Measurements from ENCODE around the gene JADE2. TPM values are rescaled to one million over a fixed set of nuclear protein-coding genes. Genes with fewer than 3 reads are reported as not detected.

Gene JADE2
- total RNA-seq, 1 donor from 2014 or later = 70.9 TPM

- DNase-seq (ENCODE audit: low spot score in 2 of 2) = no peak
- peaks cover 63 to 70% of the 10 kb centered on the region in 2 donors for H3K36me3 ChIP-seq
- no peaks in the 10 kb centered on the region for H3K9me3 ChIP-seq
- H3K4me3 ChIP-seq = no peak overlapping the region
- intact Hi-C loops (cut with DNase I) = no loop called here
- peaks cover 0 to 30% of the 10 kb centered on the region in 2 donors for H3K4me1 ChIP-seq
- H3K27me3 ChIP-seq = no peaks in the 10 kb centered on the region
- no peak for TF ChIP-seq CTCF (IDR thresholded peaks at IDR 0.05)
- no peak overlapping the region for H3K27ac ChIP-seq
Measured at GRCh38 chr5:134572811-134573210, 47.3 kb downstream of the JADE2 start.

DNA sequence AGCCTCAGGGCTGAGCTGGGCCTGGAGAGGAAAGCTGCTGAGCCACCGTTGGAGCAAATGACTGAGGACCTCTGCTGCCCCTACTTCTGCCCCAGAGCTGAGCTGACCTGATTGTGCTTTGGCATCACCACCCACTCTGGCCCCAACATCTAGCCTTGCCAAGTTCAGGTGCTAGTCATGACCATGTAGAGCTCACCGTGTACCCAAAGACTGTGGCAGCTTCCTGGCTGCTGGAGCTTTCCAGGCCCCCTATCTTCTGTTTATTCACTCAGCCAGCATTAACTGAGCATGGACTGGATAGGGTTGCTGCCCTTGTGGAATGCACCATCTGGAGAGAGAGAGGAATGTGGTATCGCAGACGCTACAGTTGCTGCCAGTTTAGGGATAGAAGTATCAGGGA, 49.1 kb downstream of the JADE2 start:
- intact Hi-C loops (cut with DNase I) = no loop called here
- no peak overlapping the region for H3K27ac ChIP-seq
- no peak overlapping the region for H3K4me3 ChIP-seq
- no peak for TF ChIP-seq CTCF (IDR thresholded peaks at IDR 0.05)
- DNase-seq (ENCODE audit: low spot score in 2 of 2) = no peak
- no peaks in the 10 kb centered on the region for H3K27me3 ChIP-seq
- H3K36me3 ChIP-seq = peaks cover 74 to 82% of the 10 kb centered on the region in 2 donors
- peaks cover 0 to 14% of the 10 kb centered on the region in 2 donors for H3K4me1 ChIP-seq
- H3K9me3 ChIP-seq = no peaks in the 10 kb centered on the region

GRCh38 chr5:134575316-134575715, 49.8 kb downstream of the JADE2 start:
- H3K4me1 ChIP-seq = peaks cover 0 to 14% of the 10 kb centered on the region in 2 donors
- no peak for TF ChIP-seq CTCF (IDR thresholded peaks at IDR 0.05)
- H3K4me3 ChIP-seq = no peak overlapping the region

GRCh38 chr5:134576386-134577021, 51.0 kb downstream of the JADE2 start:
- Histone ChIP-seq H3K27me3 (no peaks in the 10 kb centered on the region), H3K27ac (peak overlapping the region in 1 of 2 donors; percentile 46), H3K36me3 (peaks cover 70 to 81% of the 10 kb centered on the region in 2 donors), H3K4me3 (no peak overlapping the region), H3K4me1 (peaks cover 7 to 18% of the 10 kb centered on the region in 2 donors), H3K9me3 (no peaks in the 10 kb centered on the region)
- no peak for TF ChIP-seq CTCF (IDR thresholded peaks at IDR 0.05)
- no peak for DNase-seq (ENCODE audit: low spot score in 2 of 2)
- intact Hi-C loops (cut with DNase I) = loop anchor here (1.0 to 5.0 kb wide), 3 partner anchors 49 to 165 kb away; partner anchors contain the start of gene CDKN2AIPNL

More at GRCh38 chr5:134575316-134575715, 49.8 kb downstream of the JADE2 start:
- DNase-seq (ENCODE audit: low spot score in 2 of 2) = no peak
- Histone ChIP-seq H3K9me3 (no peaks in the 10 kb centered on the region), H3K27me3 (no peaks in the 10 kb centered on the region), H3K36me3 (peaks cover 71 to 81% of the 10 kb centered on the region in 2 donors), H3K27ac (no peak overlapping the region)
- intact Hi-C loops (cut with DNase I) = loop anchor here (5.0 kb wide), 1 partner anchor 133 kb away; no protein-coding TSS in a partner anchor

DNA sequence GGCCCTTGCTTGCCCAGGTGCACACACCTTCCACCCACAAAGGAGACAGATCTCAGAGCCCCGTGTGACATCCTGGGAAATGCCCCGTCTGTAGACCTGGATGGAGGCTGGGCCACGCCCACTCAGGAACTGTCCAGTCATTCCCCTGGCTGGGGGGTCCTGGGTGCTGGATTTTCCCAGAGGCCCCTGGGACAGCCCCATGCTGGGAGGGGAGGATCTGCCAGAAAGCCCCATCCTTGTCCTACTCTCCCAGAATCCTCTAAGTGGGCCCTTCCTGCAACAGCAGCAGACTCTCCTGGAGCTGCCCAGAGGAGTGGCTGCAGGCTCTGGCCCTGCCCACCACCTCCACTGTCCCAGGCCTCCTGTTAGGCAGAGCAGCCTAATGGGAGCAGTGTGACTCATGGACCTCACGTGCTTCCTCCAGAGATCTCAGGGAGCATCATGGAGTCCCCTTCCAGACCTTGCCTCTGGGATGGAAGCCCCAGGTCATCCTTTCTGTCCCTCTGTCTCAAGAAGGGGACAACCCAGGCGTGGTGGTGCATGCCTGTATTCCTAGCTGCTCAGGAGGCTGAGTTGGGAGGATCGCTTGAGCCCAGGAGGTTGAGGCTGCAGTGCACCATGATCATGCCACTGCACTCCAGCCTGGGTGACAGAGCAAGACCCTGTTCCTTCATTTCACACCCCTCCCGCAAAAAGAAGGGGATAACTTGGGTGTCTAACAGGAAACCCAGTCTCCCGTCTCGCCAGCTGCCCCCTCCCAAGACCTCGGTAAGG, 51.7 kb downstream of the JADE2 start:
- intact Hi-C loops (cut with DNase I) = loop anchor here (1.0 to 5.0 kb wide), 3 partner anchors 50 to 166 kb away; partner anchors contain the start of gene CDKN2AIPNL
- Histone ChIP-seq H3K27ac (peak overlapping the region in 1 of 2 donors; percentile 46), H3K4me1 (peaks cover 9 to 20% of the 10 kb centered on the region in 2 donors)

More for the DNA sequence above, 51.7 kb downstream of the JADE2 start:
- no peak for TF ChIP-seq CTCF (IDR thresholded peaks at IDR 0.05)
- peaks cover 63 to 74% of the 10 kb centered on the region in 2 donors for H3K36me3 ChIP-seq
- no peak overlapping the region for H3K4me3 ChIP-seq
- no peaks in the 10 kb centered on the region for H3K27me3 ChIP-seq
- no peak for DNase-seq (ENCODE audit: low spot score in 2 of 2)
- no peaks in the 10 kb centered on the region for H3K9me3 ChIP-seq

Measured in ascending aorta (tissue), 2 donors.